NCI-H446 treated with DMSO at 0.1 percent for 48 hours (cell line): ENCODE data around the gene ADAMTS14.

Experiments used
- DNase-seq: peaks from one replicate; lab custom pipeline; 2025; lab: John Stamatoyannopoulos, UW

Gene ADAMTS14

DNA sequence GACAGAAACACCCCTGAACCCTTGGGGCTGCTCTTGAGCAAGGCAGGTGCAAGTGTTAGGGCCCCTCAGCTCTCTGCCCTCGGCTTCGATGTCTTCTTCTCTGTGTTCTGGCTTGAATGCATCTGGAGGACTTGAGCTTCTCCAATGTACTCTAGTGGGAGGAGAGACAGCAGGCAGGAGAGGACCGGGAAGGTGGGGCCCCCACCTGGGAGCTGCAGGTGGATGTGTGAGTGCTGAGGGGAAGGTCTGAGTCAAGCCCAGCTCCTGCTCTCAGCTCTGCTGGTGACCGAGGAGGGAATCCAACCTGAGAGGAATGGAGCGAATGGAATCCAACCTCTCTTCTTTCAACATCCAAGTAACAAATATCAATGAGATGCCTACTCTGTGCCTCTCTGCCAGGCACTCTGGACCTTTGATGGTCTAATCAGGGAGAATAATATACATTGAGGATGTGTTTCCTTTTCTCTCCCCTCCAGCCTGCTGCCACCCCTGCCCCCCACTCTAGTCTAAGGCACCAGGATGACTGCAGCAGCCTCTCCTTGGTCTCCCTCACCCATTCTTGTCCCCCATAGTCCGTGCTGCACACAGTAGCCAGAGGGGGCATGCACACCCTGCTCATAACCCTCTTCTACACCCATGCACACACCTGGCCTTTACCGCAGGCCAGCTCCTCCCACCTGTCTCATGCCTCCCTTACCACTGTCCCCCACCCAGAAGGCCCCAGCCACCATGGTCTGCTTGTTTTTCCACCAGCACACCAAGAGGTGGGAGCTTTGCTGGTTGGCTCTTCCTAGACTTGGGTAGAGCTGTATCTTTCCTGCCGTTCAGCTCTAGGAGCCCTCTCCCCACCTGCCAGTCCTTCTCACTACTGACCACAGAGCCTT lies 99.2 kb downstream of the ADAMTS14 start:
- DNase-seq = no peak

GRCh38 chr10:70772627-70773026 lies 100.3 kb downstream of the ADAMTS14 start:
- no peak for DNase-seq

DNA sequence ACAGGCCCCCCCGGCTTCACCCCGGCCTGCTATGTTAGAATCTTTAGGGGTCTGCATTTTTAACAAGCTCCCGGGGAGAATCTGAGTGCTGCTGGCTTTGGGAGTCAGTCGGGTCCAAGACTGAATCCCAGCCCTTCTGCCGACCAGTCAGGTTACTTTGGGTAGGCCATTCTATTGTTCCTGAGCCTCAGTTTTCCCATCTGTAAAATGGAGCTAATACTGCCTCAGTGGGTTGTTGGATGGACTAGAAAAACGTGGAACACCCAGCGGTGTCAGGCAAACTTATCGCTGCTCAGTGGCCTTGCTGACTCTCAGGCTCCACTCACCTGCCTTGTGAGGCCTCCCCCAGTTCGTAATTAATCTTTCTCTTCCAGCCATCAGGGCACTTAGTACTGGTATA lies 101.2 kb downstream of the ADAMTS14 start:
- no peak for DNase-seq

DNA sequence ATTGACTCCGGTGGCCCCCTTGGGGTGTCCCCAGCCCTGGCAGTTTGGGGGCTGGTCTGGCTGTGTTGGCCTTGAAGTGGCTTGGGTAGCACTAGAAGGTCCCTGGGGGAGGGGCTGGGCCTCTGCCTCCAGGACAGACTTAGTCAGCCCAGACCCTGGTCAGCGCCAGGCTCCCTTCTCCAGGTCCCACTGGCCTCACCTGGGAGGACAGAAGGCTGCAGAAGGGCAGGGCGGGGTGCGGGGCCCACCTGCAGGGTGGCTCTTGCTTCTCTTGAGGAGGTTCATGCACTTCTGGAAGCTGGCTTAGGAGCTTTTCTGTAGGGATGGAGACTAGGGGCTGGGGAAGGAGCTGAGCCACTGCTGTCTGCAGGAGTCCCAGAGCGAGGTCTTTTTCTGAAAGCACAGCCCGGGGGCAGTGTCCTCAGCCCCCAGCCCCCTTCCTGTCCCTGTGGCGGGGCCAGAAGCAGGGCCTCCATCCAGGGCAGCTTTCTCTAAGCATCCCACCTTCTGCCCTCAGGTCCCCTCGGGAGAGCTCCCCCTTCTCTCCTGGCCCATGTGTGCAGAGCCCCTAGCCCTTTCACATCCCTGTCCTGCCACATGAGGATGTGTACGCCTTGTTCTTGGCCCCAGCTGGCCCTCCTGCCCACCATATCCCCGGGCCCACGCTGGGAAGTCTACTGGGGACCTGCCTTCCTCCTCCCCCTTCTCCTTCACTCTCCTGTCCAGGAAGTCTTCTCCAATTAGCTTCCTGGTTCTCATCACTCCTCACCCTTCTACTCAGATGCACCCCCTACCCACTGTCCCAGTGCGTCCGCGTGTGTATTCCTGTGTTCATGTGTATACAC lies 101.9 kb downstream of the ADAMTS14 start:
- DNase-seq = no peak

DNA sequence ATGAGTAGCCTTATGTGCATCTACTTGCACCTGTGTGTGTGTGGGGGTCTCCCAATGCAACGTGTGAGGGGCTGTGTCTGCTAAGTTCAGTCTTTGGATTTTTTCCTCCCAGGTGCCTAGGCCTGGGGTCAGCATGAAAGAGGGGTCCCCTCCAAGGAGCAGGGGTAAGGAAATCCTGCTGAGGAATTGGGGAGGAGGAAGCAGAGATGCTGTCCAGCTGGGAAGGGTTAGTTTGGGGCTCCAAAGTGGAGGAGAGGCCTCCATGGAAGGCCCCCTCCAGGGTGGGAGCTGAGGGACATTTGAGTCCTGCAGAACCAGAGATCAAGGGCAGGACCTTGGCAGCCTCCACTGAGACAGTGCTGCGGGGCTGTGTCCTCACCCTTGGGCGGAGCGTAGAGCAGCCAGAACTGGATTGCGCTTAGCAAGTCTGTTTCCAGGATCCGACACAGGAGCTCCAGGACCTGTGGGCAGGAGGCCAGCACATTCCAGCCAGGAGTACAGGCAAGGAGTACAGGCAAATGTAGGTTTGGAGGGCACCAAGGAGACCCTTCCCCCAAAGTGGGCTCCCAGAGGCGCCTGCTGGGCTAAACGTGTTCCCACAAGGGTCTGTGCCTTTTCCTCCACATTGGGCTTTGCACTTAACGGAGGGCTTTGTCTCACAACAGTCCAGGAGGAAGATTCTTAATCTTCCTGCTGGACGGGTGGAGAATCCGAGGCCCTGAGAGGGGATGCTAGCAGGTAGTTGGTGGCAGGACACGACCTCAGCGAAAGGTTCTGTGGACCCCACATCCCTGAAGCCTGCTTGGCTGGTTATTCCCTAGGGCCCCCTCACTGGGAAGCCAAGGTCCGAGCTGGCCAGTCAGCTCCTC lies 102.7 kb downstream of the ADAMTS14 start:
- no peak for DNase-seq

GRCh38 chr10:70775679-70776454 lies 103.6 kb downstream of the ADAMTS14 start:
- DNase-seq = no peak

GRCh38 chr10:70776455-70777005 lies 104.2 kb downstream of the ADAMTS14 start:
- DNase-seq = no peak

DNA sequence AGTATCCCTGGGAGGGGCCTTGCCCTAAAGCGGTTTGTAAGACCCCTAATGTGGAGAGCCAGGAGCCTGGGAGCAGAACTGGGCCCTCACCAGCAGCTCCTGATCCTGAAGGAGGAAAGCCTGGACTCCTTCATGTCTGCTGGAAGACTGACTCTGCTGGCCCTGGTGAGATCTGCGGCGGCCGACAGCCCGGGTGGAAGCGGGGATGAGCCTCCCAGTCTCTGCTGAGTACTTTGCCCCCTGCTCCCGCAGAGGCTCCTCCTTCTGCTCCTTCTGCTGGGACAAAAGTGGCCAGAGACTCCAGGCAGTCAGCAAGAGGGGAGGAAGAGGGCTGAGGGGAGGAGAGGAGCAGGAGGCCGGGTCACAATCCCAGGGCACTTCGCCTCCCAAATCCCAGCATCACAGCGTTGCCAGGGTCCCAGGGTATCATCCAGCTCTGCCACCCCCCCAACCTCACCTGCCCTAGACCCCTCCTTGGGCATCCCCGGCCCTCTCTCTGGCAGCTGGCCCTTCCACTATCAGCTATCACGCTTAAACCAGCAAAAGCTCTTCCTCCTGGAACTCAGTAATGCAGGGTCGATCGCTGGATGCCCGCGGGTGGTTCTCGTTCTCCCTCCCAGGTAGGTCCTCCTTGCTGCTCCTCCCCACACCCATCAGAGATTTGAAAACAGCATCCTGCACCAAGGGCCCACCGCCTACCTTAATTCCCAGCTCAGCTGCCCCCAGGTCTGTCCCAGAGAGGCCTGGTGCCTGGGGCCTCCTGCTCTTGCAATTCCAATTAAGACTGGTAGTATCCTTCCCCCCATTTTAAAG lies 105.0 kb downstream of the ADAMTS14 start:
- no peak for DNase-seq

DNA sequence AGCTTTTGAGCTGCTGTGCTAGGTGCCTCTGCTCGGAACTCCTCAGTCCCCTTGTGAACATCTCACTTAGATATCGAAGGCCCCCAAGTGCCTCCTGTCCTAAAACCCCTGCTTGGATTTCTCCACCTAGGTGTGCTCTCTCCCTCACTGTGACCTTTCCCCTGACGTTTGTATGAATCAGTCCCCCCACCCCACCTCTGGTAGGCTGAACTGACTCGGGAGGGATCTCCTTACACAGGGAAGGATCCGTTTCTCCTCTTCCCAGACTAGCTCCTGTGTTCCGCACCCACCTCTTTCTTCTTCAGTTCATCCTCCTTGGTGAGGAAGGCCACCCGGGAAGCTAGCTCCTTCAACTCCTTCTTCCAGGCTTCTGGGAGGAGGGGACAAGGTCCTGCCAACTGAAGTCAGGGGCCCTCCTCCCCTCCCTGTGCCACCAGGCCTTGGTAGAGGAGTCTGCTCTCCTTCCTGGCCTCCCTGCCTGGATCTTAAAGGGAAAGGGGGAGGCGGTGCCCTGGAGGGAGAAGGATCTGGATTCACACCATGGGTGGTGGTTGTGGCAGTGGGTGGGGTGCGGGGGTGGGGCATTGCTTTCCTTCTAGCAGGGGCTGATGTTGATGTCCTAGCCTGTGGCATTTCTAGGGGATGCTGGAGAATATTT lies 106.1 kb downstream of the ADAMTS14 start:
- no peak for DNase-seq

DNA sequence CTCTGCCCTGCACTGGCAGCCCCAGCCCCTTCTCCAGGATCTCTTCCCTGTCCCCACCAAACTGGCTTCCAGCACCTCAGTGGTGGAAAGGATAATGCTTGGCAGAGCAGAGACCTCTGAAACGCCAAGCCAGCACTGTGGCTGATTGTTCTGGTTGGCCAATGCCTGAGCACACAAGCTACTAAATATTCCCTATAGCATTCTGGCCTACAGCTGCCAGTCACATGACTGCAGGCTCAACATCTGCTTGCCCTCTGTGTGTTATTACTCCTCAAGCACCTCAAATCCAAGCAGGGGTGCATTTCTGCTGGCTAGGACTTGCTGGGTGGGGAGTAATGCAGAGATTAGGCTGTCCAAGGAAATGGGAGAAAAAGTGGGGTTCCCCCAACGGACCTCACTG lies 106.8 kb downstream of the ADAMTS14 start:
- no peak for DNase-seq

- no peak for DNase-seq
Measured at GRCh38 chr10:70779511-70780369, 107.4 kb downstream of the ADAMTS14 start.

- DNase-seq = no peak
Measured at GRCh38 chr10:70780370-70780760, 108.1 kb downstream of the ADAMTS14 start.

- no peak for DNase-seq
Measured at GRCh38 chr10:70780772-70781171, 108.5 kb downstream of the ADAMTS14 start.

- no peak for DNase-seq
Measured at GRCh38 chr10:70781461-70782051, 109.2 kb downstream of the ADAMTS14 start.

DNA sequence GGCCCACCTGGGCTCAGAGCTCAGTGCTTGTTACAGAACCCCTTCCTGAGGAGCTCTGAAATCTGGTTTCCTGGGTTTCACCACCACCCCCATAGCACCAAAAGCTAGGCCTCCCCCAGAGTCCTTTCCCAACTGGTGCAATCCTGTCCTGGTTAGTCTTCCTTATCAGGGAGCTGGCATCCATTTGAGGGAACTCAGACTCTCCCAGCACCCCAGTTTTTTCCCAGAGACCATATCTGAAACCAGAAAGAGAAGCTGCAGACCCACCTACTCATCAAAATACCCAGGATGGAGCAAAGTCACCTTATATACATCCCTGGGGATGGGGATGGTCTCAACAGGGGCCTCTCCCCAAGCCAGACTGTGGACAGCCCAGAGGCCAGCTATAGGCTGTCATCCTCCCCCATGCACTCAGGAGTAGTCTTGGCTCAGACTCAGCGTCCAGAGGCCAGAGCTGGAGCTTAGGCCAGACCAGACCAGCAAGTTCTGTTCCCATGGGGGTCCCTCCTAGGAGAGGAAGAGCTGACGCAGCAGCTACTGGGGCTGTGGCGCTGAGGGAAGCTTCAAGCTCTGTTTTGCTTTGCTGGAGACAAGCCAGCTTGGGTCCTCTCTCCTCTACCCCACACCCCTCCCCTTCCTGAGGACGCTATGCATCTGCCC lies 109.9 kb downstream of the ADAMTS14 start:
- DNase-seq = no peak

- no peak for DNase-seq
Measured at GRCh38 chr10:70782746-70783680, 110.7 kb downstream of the ADAMTS14 start.

- no peak for DNase-seq
Measured at GRCh38 chr10:70784016-70784415, 111.7 kb downstream of the ADAMTS14 start.
